Measurements from ENCODE around the gene BCKDHA. TPM values are rescaled to one million over a fixed set of nuclear protein-coding genes. Genes with fewer than 3 reads are reported as not detected.

BCKDHA gene
- 35.2 TPM for polyA plus RNA-seq (ENCODE audit: insufficient read length)

DNA sequence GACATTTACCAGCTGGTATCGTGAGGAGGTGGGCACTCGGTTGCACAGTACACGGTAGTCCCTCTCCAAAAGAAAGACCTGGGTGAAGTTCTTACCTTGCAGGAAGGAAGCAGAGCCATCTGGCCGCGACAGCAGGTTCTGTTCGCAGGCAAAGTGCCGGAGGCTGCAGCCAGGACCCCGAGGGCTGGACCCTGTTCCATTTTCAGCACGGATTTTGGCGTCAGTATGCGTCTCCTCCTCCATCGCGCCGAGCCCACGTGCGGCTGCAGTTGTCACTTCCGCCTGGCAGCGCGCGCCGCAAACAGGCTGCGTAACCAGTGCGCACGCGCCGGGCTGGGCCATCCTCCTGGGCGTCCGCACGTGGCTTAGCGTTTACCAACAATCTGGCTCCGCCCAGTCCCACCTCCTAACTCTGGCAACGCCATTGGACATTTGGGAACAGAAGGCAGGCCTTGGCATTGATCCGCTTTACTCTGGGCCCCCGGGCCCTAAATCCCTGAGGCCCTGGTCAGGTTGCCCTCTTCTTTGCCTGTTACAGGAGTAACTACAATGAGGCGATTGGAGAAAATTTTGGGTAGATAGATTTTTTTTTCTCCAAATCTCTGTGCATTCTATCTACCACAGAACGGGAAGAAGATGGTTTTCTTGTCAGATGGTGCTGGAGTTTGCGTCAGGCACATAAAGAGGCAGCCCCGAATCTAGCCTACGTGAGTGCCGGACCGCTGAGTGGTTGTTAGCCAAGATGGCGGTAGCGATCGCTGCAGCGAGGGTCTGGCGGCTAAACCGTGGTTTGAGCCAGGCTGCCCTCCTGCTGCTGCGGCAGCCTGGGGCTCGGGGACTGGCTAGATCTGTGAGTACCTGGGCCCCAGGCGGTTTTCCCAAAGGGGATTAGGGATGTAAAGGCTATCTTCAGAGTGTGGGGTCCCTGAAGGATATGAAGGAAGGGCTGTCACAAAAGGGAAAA lies at the start of gene BCKDHA, which contains the start of gene EXOSC5:
BCKDHA (plus strand) TSS at position 733 of the 964 bp plus-strand sequence; CDS start at position 743, 10 bp downstream.
EXOSC5 (minus strand) TSS at position 274 of the 964 bp plus-strand sequence; CDS start at position 243, 31 bp downstream.
- DNase-seq = peak; percentile 100

DNA sequence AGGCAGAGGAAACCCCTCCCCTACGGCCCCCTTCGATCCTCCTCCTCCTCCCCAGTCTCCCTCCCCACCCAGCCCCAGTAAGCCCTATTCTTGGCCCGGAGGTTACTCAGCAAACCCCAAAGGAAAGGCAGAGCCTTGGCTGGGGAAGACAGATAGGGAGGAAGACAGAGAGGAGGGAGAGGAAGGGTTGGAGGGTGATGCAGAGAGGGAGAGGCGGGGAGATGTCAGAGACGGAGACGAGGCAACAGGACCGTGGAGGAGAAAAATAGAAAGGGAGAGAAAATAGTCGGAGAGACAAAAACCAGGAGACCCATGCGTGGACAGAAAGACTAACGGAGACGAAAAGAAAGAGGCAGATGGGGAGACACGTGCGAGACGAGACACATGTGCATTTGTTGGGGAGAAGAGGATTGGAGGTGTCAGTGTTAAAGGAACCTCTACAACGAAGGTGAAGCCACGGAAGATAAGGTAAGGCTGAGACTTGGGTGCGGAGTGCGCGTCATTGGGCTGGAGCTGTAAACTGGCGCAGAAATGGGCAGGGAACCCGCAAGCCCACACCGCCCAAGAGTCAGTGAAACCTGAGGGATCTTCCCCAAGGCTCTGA lies 46.8 kb upstream of the BCKDHA start:
- DNase-seq = no peak

DNA sequence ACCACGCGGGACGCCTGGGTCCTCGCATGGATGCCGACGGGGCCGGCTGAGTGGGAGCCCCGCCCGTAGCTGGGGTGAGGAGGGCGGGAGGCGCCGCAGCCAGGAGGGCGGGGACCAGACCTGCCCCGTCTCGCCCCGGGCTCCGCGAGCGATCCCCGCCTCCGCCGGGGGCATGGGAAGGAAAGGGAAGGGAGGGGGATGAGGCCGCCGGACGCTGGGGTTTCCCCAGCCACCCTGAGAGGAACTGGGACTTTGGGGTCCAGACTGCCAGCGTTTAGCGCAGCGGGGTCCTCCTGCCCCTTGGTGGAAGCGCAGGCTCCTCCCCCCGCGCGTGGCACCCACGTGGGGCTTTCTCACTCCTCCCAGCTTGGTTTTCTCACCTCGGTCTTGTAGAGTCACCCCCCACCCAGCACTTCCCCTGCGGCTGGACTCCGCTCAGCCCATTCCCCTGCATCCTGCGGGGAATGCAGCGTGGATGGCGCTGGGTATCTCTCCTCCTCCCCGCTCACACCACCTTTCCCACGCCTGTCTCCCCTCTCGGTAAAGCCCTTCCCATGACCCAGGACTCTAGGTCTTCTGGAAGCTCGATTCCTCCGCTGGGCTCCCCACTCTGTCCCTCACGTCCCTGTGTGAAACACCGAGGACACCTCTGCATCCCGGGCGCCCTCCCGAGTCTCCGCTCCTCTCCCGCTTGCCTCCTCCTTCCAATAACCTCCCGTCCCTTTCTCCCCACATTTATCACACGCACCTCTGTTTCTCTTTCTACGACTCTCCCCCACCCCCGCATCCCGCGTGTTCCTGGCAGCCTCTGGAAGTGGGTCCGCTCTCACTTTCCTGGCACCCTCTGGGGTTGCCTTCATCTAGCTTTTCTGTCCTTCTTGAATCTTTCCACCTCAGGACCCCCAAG lies 46.0 kb upstream of the BCKDHA start:
- DNase-seq = no peak

DNA sequence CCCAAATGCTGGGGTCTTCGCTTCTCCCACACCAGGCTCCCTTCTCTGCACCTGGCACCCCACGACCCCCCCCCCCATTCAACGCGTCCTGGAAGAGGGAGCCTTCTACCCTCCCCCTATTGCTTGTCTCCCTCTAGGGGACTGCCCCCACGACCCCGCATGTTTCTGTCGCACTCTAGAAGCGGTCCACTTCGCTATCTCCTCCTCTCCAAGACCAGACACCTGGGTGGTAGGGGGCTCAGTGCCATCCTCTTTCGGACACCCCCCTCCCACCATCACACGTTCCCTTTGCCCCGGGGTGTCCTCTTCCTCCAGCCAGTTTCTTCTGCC lies 45.4 kb upstream of the BCKDHA start:
- DNase-seq = no peak

DNA sequence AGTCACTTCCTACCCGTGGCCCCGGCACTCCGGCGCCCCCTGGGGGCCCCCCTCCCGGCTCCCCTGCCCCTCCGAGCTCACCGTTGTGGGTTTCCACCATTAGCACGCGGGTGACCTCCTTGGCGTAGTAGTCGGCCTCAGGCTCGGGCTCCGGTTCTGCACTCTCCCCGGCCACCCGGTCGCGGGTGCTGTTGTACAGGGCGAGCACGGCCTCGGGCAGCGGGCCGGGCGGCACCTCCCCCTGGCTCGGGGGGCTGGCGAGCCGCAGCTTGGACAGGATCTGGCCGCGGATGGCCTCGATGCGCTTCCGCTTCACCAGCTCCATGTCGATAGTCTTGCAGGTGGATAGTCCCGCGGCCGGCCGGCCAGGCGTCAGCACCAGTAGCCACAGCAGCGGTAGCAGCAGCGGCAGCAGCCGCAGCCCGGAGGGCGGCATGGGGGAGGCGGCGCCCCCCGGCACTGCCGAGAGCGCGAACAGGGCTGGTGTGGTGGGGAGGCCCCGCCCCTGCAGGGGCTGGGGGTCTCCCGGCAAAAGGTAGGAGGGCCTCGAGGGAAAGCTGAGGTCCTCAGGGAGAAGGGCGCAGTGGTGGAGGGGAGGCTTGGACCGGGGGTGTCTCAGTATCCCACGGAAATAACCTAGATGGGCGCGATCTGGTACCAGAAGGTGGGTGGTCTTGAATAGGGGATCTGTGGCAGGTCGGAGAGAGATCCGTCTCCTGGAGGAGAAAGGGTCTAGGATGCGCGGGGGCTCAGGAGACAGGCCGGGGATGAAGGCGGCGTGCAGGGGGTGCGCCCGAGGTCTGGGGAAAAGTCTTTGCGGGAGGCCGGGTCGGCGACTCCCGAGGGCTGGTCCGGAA lies 44.8 kb upstream of the BCKDHA start:
- no peak for DNase-seq

DNA sequence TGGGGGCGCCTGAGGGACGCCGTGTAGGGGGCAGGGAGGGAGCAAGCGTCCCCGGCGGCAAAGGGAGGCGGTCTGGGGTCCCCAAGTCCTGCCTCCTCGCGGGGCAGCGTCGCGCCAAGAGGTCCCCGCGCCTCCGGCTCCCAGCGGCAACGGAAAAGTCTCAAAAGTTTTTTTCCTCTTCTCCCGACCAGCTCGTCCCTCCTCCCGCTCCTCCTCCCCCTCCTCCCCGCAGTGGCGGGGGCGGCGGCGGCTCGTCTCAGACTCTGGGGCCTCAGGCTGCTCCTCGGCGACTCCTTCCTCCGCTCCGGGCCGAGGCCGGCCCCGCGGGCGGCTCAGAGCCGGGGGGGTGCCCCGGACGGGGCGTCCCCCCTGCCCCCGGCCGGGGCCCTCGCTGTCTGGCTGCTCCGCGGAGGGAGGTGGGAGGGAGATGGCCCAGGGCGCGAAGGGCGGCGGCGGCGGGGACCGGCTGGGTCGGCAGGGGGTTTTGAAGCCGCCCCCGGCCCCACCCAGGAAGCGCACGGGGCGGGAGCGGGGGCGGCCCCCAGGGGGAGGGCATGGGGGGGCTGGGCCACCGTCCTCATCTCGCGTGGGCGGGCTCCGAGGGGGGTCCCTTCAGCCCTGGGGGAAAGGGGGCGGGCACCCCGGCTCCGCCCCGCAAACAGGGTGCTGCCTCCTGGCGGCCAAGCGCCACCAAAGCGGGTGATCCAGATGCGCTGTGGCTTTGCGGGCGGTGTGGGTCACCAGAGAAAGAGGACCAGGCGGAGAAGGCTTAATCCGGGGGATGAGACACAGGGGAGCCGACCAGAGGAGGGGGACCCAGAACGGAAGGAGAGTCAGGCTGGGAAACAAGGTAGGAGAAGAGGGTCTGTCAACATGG lies 43.9 kb upstream of the BCKDHA start, which contains the start of gene TGFB1:
TGFB1 (minus strand) TSS at position 457 of the 877 bp plus-strand sequence. CDS start 878 bp downstream, outside the sequence.
- DNase-seq = peak; percentile 77

GRCh38 chr19:41354343-41354953 lies 43.2 kb upstream of the BCKDHA start:
- DNase-seq = no peak

DNA sequence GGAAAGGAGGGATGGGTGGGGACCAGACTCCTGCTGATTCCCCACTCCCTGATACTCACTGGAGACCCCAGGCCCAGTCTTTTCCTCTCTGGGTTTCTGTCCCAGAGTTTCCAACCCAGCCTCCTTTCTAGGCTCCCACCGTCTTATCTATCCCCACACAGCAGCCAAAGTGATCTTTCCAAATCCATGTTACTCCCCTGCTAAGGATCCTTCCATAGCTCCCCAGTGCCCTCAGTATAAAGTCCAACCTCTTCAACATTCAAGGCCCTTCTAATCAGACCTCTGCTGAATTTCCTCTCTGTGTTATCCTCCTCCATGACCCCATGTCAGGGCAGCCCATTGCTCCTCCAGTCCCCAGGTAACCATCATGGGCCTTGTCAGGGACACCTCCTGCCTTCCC lies 42.6 kb upstream of the BCKDHA start:
- no peak for DNase-seq

- DNase-seq = no peak
Measured at GRCh38 chr19:41355802-41356201, 41.8 kb upstream of the BCKDHA start.

- no peak for DNase-seq
Measured at GRCh38 chr19:41356984-41357739, 40.5 kb upstream of the BCKDHA start.

DNA sequence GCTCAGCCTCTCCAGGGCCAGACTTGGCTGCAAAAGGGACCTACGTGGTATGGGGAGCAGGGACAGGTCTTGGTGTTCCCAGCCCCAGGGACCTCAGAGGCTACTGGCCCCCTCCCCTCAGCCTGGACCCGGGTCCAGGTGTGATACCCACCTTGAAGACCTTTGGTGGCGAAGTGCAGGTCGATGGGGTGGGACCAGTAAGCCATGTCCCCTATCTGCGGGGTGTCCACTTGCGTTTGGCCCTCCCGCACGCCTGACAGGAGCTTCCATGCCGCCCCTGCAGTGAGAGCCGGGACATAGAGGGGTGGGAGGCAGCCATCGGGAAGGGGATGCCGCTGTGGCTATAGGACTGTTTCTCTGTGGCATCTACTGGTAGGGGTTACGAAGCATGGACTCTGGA lies 39.9 kb upstream of the BCKDHA start:
- DNase-seq = no peak

DNA sequence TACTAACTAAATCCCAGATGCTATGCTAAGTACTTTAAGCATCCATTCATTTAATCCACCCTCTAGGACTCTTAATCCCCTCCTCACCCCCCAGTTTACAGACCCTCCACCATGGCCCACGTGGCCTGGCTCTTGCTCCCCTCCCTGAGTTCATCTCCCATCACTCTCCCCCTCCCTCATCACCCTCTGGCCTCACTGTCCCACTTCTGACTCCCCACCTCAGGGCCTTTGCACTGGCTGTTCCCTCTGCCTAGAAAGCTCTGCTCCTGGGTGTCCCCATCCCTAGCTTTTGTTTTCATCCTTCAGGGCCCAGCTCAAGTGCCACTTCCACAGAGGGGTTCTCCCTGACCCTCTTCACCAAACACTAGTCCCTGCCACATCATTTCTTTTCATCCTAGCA lies 37.9 kb upstream of the BCKDHA start:
- DNase-seq = no peak

GRCh38 chr19:41362143-41362847 lies 35.3 kb upstream of the BCKDHA start:
- DNase-seq = no peak

DNA sequence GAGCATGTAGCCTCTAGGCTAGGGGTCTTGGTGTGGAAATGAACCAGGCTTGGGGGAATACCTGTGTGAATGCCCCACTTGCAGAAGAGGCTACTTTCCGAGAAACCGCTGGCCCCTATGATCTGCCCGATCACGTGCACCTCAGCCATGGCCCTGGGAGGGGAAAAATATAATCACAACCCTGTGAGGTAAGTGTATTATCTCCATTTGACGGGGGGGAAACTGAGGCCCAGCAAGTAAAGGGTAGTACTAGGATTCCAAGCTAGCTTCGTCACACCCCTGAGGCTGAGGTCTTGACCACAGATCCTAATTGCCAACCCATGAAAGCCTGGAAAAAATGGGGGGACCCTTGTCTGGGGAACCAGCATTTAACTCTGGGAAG lies 34.3 kb upstream of the BCKDHA start:
- no peak for DNase-seq

- peak; percentile 98 for DNase-seq
Measured at GRCh38 chr19:41363753-41364523, 33.7 kb upstream of the BCKDHA start, which contains the start of gene B9D2. Gene B9D2 (minus strand): TSS chr19:41364149. CDS start chr19:41363519, 630 bp downstream.

- DNase-seq = no peak
Measured at GRCh38 chr19:41364524-41365391, 32.9 kb upstream of the BCKDHA start.

DNA sequence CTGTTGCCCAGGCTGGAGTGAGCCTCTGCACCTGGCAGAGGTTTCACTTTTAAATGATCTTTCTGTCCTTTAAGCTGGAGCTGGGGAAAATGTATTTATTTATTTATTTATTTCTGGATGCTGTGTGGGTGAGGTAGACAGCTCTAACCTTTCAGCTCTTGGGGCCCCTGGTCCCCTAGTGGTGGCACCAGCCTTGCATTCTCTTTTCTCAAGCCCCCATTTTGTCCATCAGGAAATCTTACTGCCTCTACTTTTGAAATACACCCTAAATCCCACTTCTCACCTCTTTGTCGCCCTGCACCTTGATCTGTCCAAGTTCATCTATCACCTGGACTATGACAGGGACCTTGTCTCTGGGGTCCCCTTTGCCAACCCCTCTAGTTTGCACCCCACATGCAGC lies 31.5 kb upstream of the BCKDHA start:
- no peak for DNase-seq
